K562 (cell line): ENCODE measurements around the gene C14orf180. TPM values are rescaled to one million over a fixed set of nuclear protein-coding genes. Genes with fewer than 3 reads are reported as not detected.

Experiments used
- polyA plus RNA-seq, 8 experiments: library from polyadenylated mRNA; depleted of rRNA in 4 of 8; stranded (reverse) in 5 of 8; unstranded in 3 of 8; fragments of >200 nt; fragmentation: Nextera tagmentation in 2 of 8; fragmentation: Illumina TruSeq in 1 of 8; extraction: Ambion mirVana in 2 of 8; extraction: Trizol in 1 of 8; gene quantifications; 2 replicates each; pipeline versions ENCODE4 v1.2.1 to v1.2.3, GENCODE V29; 2011 to 2014; ENCODE audit warnings: inconsistent platforms in 1 of 8, missing spikeins in 1 of 8
- total RNA-seq, 7 experiments: library from RNA; depleted of rRNA in 6 of 7; stranded (reverse); fragments of >200 nt in 6 of 7; fragmentation: Illumina TruSeq in 2 of 7; extraction: Trizol in 2 of 7; gene quantifications; 2 replicates each; pipeline versions ENCODE4 v1.2.1 to v1.2.3, GENCODE V29; 2011 to 2021; ENCODE audit warnings: low replicate concordance in 1 of 7
- TF ChIP-seq, protein P1 (sequence below): sonication (generic); formaldehyde crosslinking; IDR thresholded peaks from 2 replicates; pipeline ENCODE4 v1.8.1; 2023; ENCODE audit warnings: mild to moderate bottlenecking, missing genetic modification reagents
- TF ChIP-seq, protein P2 (sequence below): fragments of 450-650 bp; IDR thresholded peaks from 2 replicates; pipeline ENCODE4 v1.6.1; 2017; ENCODE audit warnings: antibody characterized with exemption, mild to moderate bottlenecking

Gene C14orf180
- total and polyA plus RNA-seq, 9 of the 15 experiments (the other 6 are each of a cell fraction or from before 2014, with no cell fraction given): not detected

- TF ChIP-seq, protein P1, sequence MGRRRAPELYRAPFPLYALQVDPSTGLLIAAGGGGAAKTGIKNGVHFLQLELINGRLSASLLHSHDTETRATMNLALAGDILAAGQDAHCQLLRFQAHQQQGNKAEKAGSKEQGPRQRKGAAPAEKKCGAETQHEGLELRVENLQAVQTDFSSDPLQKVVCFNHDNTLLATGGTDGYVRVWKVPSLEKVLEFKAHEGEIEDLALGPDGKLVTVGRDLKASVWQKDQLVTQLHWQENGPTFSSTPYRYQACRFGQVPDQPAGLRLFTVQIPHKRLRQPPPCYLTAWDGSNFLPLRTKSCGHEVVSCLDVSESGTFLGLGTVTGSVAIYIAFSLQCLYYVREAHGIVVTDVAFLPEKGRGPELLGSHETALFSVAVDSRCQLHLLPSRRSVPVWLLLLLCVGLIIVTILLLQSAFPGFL (CRISPR knock-in tag): no peak
- TF ChIP-seq, protein P2, sequence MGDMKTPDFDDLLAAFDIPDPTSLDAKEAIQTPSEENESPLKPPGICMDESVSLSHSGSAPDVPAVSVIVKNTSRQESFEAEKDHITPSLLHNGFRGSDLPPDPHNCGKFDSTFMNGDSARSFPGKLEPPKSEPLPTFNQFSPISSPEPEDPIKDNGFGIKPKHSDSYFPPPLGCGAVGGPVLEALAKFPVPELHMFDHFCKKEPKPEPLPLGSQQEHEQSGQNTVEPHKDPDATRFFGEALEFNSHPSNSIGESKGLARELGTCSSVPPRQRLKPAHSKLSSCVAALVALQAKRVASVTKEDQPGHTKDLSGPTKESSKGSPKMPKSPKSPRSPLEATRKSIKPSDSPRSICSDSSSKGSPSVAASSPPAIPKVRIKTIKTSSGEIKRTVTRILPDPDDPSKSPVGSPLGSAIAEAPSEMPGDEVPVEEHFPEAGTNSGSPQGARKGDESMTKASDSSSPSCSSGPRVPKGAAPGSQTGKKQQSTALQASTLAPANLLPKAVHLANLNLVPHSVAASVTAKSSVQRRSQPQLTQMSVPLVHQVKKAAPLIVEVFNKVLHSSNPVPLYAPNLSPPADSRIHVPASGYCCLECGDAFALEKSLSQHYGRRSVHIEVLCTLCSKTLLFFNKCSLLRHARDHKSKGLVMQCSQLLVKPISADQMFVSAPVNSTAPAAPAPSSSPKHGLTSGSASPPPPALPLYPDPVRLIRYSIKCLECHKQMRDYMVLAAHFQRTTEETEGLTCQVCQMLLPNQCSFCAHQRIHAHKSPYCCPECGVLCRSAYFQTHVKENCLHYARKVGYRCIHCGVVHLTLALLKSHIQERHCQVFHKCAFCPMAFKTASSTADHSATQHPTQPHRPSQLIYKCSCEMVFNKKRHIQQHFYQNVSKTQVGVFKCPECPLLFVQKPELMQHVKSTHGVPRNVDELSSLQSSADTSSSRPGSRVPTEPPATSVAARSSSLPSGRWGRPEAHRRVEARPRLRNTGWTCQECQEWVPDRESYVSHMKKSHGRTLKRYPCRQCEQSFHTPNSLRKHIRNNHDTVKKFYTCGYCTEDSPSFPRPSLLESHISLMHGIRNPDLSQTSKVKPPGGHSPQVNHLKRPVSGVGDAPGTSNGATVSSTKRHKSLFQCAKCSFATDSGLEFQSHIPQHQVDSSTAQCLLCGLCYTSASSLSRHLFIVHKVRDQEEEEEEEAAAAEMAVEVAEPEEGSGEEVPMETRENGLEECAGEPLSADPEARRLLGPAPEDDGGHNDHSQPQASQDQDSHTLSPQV: no peak
- TF ChIP-seq, all 486 proteins: peak for 0
Measured at GRCh38 chr14:104553166-104554087, 26.1 kb upstream of the C14orf180 start (continued).
